Measurements from ENCODE around the gene APOL2. TPM values are rescaled to one million over a fixed set of nuclear protein-coding genes. Genes with fewer than 3 reads are reported as not detected.

APOL2 gene, protein sequence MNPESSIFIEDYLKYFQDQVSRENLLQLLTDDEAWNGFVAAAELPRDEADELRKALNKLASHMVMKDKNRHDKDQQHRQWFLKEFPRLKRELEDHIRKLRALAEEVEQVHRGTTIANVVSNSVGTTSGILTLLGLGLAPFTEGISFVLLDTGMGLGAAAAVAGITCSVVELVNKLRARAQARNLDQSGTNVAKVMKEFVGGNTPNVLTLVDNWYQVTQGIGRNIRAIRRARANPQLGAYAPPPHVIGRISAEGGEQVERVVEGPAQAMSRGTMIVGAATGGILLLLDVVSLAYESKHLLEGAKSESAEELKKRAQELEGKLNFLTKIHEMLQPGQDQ
- total RNA-seq: 35.7 and 38.3 TPM in 2 replicates

- Mint-ChIP-seq H3K4me1 (peaks cover 46% of the 10 kb centered on the region), H3K36me3 (ENCODE audit: low read depth) (peaks cover 33% of the 10 kb centered on the region)
- peak; percentile 56 for DNase-seq
Measured at GRCh38 chr22:36239401-36240171, at the start of gene APOL2. APOL2 (minus strand) TSS chr22:36239527; CDS start chr22:36233162, 6,365 bp downstream.

GRCh38 chr22:36288571-36289405 lies 49.5 kb upstream of the APOL2 start:
- no peaks in the 10 kb centered on the region for H3K9me3 Mint-ChIP-seq
- no peak for TF ChIP-seq CTCF (IDR thresholded peaks at IDR 0.05)
- no peak for ATAC-seq (ENCODE audit: low read depth)
- no peak for DNase-seq
- POLR2A ChIA-PET: no interaction called here
- intact Hi-C loops (cut with micrococcal nuclease): no loop called here
- H3K27me3 Mint-ChIP-seq: no peaks in the 10 kb centered on the region
- peaks cover 87% of the 10 kb centered on the region for H3K36me3 Mint-ChIP-seq (ENCODE audit: low read depth)
- H3K4me1 Mint-ChIP-seq: no peaks in the 10 kb centered on the region
- CTCF ChIA-PET: interaction anchor here (1.2 to 1.8 kb wide), 3 partner anchors 11 to 198 kb away, joined by 3 to 7 read pairs (median 4); no protein-coding TSS in a partner anchor
- H3K27ac Mint-ChIP-seq: no peak overlapping the region
- H3K4me3 Mint-ChIP-seq: no peak overlapping the region

More at GRCh38 chr22:36239401-36240171, at the start of gene APOL2:
- no peak for TF ChIP-seq CTCF (IDR thresholded peaks at IDR 0.05)
- Mint-ChIP-seq H3K9me3 (peaks cover 3% of the 10 kb centered on the region), H3K27me3 (no peaks in the 10 kb centered on the region), H3K4me3 (peak within 1 kb of the TSS; percentile 98), H3K27ac (peak within 1 kb of the TSS; percentile 94)
- POLR2A ChIA-PET: interaction anchor here (0.5 to 3.1 kb wide), 11 partner anchors 9 to 1351 kb away, joined by 3 to 13 read pairs (median 3); partner anchors contain the start of genes APOL1, EIF3D, FOXRED2 and TXN2
- CTCF ChIA-PET: interaction anchor here (0.6 to 2.9 kb wide), 10 partner anchors 14 to 247 kb away, joined by 3 to 12 read pairs (median 4); partner anchors contain the start of gene APOL1
- intact Hi-C loops (cut with micrococcal nuclease): loop anchor here (1.0 to 5.0 kb wide), 3 partner anchors 13 to 42 kb away; partner anchors contain the start of gene APOL1
- peak; percentile 98 for ATAC-seq (ENCODE audit: low read depth)

- peaks cover 88% of the 10 kb centered on the region for H3K36me3 Mint-ChIP-seq (ENCODE audit: low read depth)
- no peak overlapping the region for H3K27ac Mint-ChIP-seq
- H3K4me1 Mint-ChIP-seq: no peaks in the 10 kb centered on the region
- no peaks in the 10 kb centered on the region for H3K9me3 Mint-ChIP-seq
- intact Hi-C loops (cut with micrococcal nuclease): no loop called here
- CTCF ChIA-PET: interaction anchor here (1.4 to 1.8 kb wide), 2 partner anchors 13 to 198 kb away, joined by 3 to 7 read pairs; no protein-coding TSS in a partner anchor
- no peak overlapping the region for H3K4me3 Mint-ChIP-seq
- DNase-seq (no peak), ATAC-seq (ENCODE audit: low read depth) (no peak)
- POLR2A ChIA-PET: no interaction called here
- TF ChIP-seq CTCF (IDR thresholded peaks at IDR 0.05): no peak
- H3K27me3 Mint-ChIP-seq: no peaks in the 10 kb centered on the region
Measured at GRCh38 chr22:36287881-36288515, 48.7 kb upstream of the APOL2 start.

- CTCF ChIA-PET: interaction anchor here (0.7 to 2.4 kb wide), 10 partner anchors 8 to 200 kb away, joined by 3 to 10 read pairs (median 4); partner anchors contain the start of gene APOL2
- Mint-ChIP-seq H3K36me3 (ENCODE audit: low read depth) (peaks cover 90% of the 10 kb centered on the region), H3K4me1 (no peaks in the 10 kb centered on the region), H3K27ac (peak overlapping the region; percentile 50), H3K4me3 (no peak overlapping the region), H3K9me3 (no peaks in the 10 kb centered on the region), H3K27me3 (no peaks in the 10 kb centered on the region)
- DNase-seq (peak; percentile 57), ATAC-seq (ENCODE audit: low read depth) (peak; percentile 88)
- intact Hi-C loops (cut with micrococcal nuclease): no loop called here
- POLR2A ChIA-PET: interaction anchor here (0.9 kb wide), 1 partner anchor 196 kb away, joined by 11 read pairs; no protein-coding TSS in a partner anchor
- no peak for TF ChIP-seq CTCF (IDR thresholded peaks at IDR 0.05)
Measured at GRCh38 chr22:36286096-36286957, 47.0 kb upstream of the APOL2 start.

All from activated B cell treated with CpG ODN at 0.5 μM for 24 hours (primary cell).